Smooth muscle cell (in vitro differentiated cells): Measurements from ENCODE around the gene ROR1. TPM values are rescaled to one million over a fixed set of nuclear protein-coding genes. Genes with fewer than 3 reads are reported as not detected.

ENCODE experiments used
- DNase-seq: peaks from one replicate; lab custom pipeline; 2025; ENCODE audit not compliant: unreplicated experiment; lab: John Stamatoyannopoulos, UW
- H2AFZ ChIP-seq: fragments of 200-600 bp; sonication (generic); 2 replicates; pipeline ENCODE4 v1.6.0; 2016; ENCODE audit warnings: antibody characterized with exemption, low read depth, mild to moderate bottlenecking
- H3F3A ChIP-seq: fragments of 200-600 bp; sonication (generic); 2 replicates; pipeline ENCODE4 v1.6.0; 2017; ENCODE audit warnings: antibody characterized with exemption, low read depth
- H3K27ac ChIP-seq: fragments of 200-600 bp; sonication (generic); 2 replicates; pipeline ENCODE4 v1.5.1; 2016; ENCODE audit warnings: low read depth, mild to moderate bottlenecking
- H3K27me3 ChIP-seq: fragments of 200-600 bp; sonication (generic); 2 replicates; pipeline ENCODE4 v1.6.1; 2016; ENCODE audit warnings: low read depth, mild to moderate bottlenecking
- H3K36me3 ChIP-seq: fragments of 200-600 bp; sonication (generic); 2 replicates; pipeline ENCODE4 v1.5.1; 2016; ENCODE audit warnings: low read depth
- H3K4me1 ChIP-seq: fragments of 200-600 bp; sonication (generic); 2 replicates; pipeline ENCODE4 v1.5.1; 2016; ENCODE audit warnings: low read depth
- H3K4me2 ChIP-seq: fragments of 200-600 bp; sonication (generic); 2 replicates; pipeline ENCODE4 v1.6.0; 2016; ENCODE audit warnings: mild to moderate bottlenecking
- H3K4me3 ChIP-seq: fragments of 200-600 bp; sonication (generic); 2 replicates; pipeline ENCODE4 v1.5.1; 2016; ENCODE audit warnings: mild to moderate bottlenecking
- H3K79me2 ChIP-seq: fragments of 200-600 bp; sonication (generic); 2 replicates; pipeline ENCODE4 v1.6.0; 2016; ENCODE audit warnings: low read depth, mild to moderate bottlenecking
- H3K9ac ChIP-seq: fragments of 200-600 bp; sonication (generic); 2 replicates; pipeline ENCODE4 v1.6.0; 2016; ENCODE audit warnings: low read depth
- H3K9me3 ChIP-seq: fragments of 200-600 bp; sonication (generic); replicated peaks from 2 replicates; pipeline ENCODE4 v1.5.1; 2016; ENCODE audit warnings: low read depth
- H4K20me1 ChIP-seq: fragments of 200-600 bp; sonication (generic); 2 replicates; pipeline ENCODE4 v1.6.0; 2016; ENCODE audit warnings: low read depth
- WGBS: methylation state at CpG from one replicate; pipeline ENCODE4 v1.1.7; 2016; ENCODE audit warnings: low lambda C conversion rate; 5-methylcytosine and 5-hydroxymethylcytosine counted together
- polyA plus RNA-seq: library from polyadenylated mRNA; unstranded; fragments of >200 nt; fragmentation: Nextera tagmentation; extraction: Ambion mirVana; gene quantifications from 2 replicates; pipeline ENCODE4 v1.2.1, GENCODE V29; 2016
- total RNA-seq: library from RNA; depleted of rRNA; stranded (reverse); fragments of >200 nt; gene quantifications from 2 replicates; pipeline ENCODE4 v1.2.3, GENCODE V29; 2014
- TF ChIP-seq, protein P1 (sequence below): fragments of 200-600 bp; sonication (generic); IDR thresholded peaks from 2 replicates; pipeline ENCODE4 v1.5.1; 2017; ENCODE audit warnings: borderline replicate concordance, mild to moderate bottlenecking, antibody characterized with exemption; ENCODE audit not compliant: insufficient read depth, poor library complexity, severe bottlenecking

The ROR1 gene
- total and polyA plus RNA-seq, 2 experiments from 2014 or later: 3.3 to 7.2 TPM

DNA sequence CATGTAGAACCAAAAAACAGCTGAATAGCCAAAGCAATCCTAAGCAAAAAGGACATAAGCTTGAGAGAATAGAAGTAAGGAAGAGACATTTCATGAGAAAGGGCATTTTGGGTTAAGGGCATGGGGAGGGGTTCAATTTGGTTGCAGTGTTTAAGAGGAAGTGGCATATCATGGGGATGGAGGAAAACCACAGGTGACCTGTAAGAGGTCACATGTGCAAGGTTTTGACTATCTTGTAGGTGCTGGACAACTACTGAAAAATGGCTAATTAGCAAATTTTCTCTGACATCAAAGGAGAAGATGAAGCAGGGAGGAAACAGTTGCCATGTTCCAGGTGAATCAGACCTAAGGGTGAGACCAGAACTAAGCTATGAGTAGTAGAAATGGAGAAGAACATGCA is 31.3 kb upstream of the ROR1 start:
- H3K4me2 ChIP-seq: no peak overlapping the region
- no peaks in the 10 kb centered on the region for H4K20me1 ChIP-seq
- no peak overlapping the region for H2AFZ ChIP-seq
- H3K4me1 ChIP-seq: peaks cover 9% of the 10 kb centered on the region
- DNase-seq: no peak
- H3K27me3 ChIP-seq: no peaks in the 10 kb centered on the region
- H3K9me3 ChIP-seq: no peaks in the 10 kb centered on the region
- H3K27ac ChIP-seq: no peak overlapping the region
- no peak overlapping the region for H3K9ac ChIP-seq
- TF ChIP-seq, protein P1, sequence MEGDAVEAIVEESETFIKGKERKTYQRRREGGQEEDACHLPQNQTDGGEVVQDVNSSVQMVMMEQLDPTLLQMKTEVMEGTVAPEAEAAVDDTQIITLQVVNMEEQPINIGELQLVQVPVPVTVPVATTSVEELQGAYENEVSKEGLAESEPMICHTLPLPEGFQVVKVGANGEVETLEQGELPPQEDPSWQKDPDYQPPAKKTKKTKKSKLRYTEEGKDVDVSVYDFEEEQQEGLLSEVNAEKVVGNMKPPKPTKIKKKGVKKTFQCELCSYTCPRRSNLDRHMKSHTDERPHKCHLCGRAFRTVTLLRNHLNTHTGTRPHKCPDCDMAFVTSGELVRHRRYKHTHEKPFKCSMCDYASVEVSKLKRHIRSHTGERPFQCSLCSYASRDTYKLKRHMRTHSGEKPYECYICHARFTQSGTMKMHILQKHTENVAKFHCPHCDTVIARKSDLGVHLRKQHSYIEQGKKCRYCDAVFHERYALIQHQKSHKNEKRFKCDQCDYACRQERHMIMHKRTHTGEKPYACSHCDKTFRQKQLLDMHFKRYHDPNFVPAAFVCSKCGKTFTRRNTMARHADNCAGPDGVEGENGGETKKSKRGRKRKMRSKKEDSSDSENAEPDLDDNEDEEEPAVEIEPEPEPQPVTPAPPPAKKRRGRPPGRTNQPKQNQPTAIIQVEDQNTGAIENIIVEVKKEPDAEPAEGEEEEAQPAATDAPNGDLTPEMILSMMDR: no peak
- H3K36me3 ChIP-seq: no peaks in the 10 kb centered on the region
- H3F3A ChIP-seq: no peaks in the 10 kb centered on the region
- no peaks in the 10 kb centered on the region for H3K79me2 ChIP-seq
- no peak overlapping the region for H3K4me3 ChIP-seq

- H3K9ac ChIP-seq: no peak overlapping the region
- H3F3A ChIP-seq: no peaks in the 10 kb centered on the region
- no peaks in the 10 kb centered on the region for H3K9me3 ChIP-seq
- no peaks in the 10 kb centered on the region for H3K36me3 ChIP-seq
- H3K4me2 ChIP-seq: no peak overlapping the region
- peaks cover 9% of the 10 kb centered on the region for H3K4me1 ChIP-seq
- H3K4me3 ChIP-seq: no peak overlapping the region
- H4K20me1 ChIP-seq: no peaks in the 10 kb centered on the region
- DNase-seq: no peak
- H2AFZ ChIP-seq: no peak overlapping the region
- H3K27me3 ChIP-seq: no peaks in the 10 kb centered on the region
- H3K27ac ChIP-seq: no peak overlapping the region
- no peaks in the 10 kb centered on the region for H3K79me2 ChIP-seq
- TF ChIP-seq, protein P1: no peak
Measured at GRCh38 chr1:63743781-63744180, 30.0 kb upstream of the ROR1 start.

DNA sequence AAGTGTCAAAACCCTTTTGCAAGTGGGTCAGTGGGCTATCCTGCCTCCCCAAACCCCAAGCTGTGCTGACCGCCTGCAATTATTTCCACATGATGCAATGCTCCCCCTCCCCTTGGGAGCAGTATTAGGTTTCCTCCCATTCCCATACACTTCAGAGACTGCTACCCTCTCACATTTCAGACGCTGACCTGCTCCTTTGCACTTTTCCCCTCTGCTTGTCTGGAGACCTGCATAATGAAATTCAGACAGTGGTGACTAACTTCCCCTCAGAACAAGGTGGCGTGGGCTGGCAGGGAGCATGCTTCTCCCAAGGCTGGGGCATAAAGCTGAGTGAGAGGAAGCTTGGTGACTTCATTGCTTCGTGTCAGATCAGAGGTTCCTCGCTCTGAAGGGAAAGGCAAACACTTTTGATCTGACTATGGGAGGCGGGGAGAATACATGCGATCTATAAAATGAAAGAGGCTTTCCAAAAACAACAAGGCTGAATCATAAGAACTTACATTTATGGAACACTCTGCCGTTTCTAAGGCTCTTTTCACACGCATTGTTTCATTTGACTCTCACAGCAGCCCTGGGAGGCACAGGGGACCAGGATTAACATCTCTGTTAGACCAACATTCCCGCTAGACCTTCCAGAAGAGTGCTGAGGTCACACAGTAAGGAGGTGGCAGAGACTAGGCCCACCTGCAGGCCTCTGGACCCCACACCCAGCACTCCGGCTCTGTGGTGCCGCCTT is 27.5 kb upstream of the ROR1 start:
- 41% methylated on average over 12 of the region's 12 CpGs for WGBS
- no peaks in the 10 kb centered on the region for H3K27me3 ChIP-seq
- peak overlapping the region; percentile 40 for H3K4me2 ChIP-seq
- TF ChIP-seq, protein P1: no peak
- H3K36me3 ChIP-seq: no peaks in the 10 kb centered on the region
- no peaks in the 10 kb centered on the region for H3F3A ChIP-seq
- H3K4me1 ChIP-seq: peaks cover 9% of the 10 kb centered on the region
- H3K4me3 ChIP-seq: no peak overlapping the region
- H3K9ac ChIP-seq: peak overlapping the region; percentile 8
- H2AFZ ChIP-seq: no peak overlapping the region
- no peaks in the 10 kb centered on the region for H3K79me2 ChIP-seq
- no peaks in the 10 kb centered on the region for H4K20me1 ChIP-seq
- peak overlapping the region; percentile 74 for H3K27ac ChIP-seq
- DNase-seq: no peak
- no peaks in the 10 kb centered on the region for H3K9me3 ChIP-seq

GRCh38 chr1:63747445-63747844 is 26.4 kb upstream of the ROR1 start:
- H3K4me2 ChIP-seq: no peak overlapping the region
- TF ChIP-seq, protein P1: no peak
- WGBS: 94% methylated on average over 6 of the region's 6 CpGs
- H3K4me3 ChIP-seq: no peak overlapping the region
- peaks cover 9% of the 10 kb centered on the region for H3K4me1 ChIP-seq
- no peak overlapping the region for H3K9ac ChIP-seq
- no peaks in the 10 kb centered on the region for H3K36me3 ChIP-seq
- no peaks in the 10 kb centered on the region for H3F3A ChIP-seq
- no peak overlapping the region for H3K27ac ChIP-seq
- no peak overlapping the region for H2AFZ ChIP-seq
- no peaks in the 10 kb centered on the region for H4K20me1 ChIP-seq
- H3K9me3 ChIP-seq: no peaks in the 10 kb centered on the region
- DNase-seq: no peak
- no peaks in the 10 kb centered on the region for H3K79me2 ChIP-seq
- no peaks in the 10 kb centered on the region for H3K27me3 ChIP-seq
